HCT116 (cell line): ENCODE results near the gene EID2. TPM values are rescaled to one million over a fixed set of nuclear protein-coding genes. Genes with fewer than 3 reads are reported as not detected.

ENCODE experiments used
- ATAC-seq: fragments of 200-7000 bp; cut with Tn5 transposase; 2 replicates; pipeline ENCODE4 v1.9.1; 2020; ENCODE audit warnings: mild to moderate bottlenecking, moderate library complexity
- BruUV-seq: library from RNA; stranded (reverse); fragments of 400-500 nt; replicated peaks from 2 replicates; lab custom pipeline; 2021; lab: Mats Ljungman, UMichigan
- CTCF ChIA-PET: fragments of 300-600 bp; sonication (Branson Sonifier 250); formaldehyde crosslinking; loops from one replicate; lab custom pipeline; 2021; ENCODE audit warnings: antibody characterized with exemption; lab: Charles Lee
- POLR2A ChIA-PET: fragments of 300-600, 350-600 bp; sonication (Branson Sonifier 250); formaldehyde crosslinking; loops from one replicate; lab custom pipeline; 2021; ENCODE audit warnings: antibody characterized with exemption; lab: Charles Lee
- RAD21 ChIA-PET, 2 experiments: fragments of 300-600 bp; sonication (Branson Sonifier 250); formaldehyde crosslinking; loops; one replicate each; lab custom pipeline; 2023; ENCODE audit warnings: low total read pairs in 2 of 2; ENCODE audit not compliant: uncharacterized antibody in 2 of 2, unreplicated experiment in 2 of 2, low non-redundant PET in 1 of 2; lab: Charles Lee
- DNase-seq: peaks from one replicate; pipeline ENCODE4 v3.0.0-alpha.2; 2010; ENCODE audit warnings: low read depth, low spot score
- H2AFZ ChIP-seq: fragments of 200-600 bp; shearing (Covaris generic), sonication (generic); 2 replicates; pipeline ENCODE4 v1.6.1; 2017; ENCODE audit warnings: low read depth, mixed run types, mixed read lengths, antibody characterized with exemption, low read length; ENCODE audit not compliant: poor library complexity, severe bottlenecking
- H3K27ac ChIP-seq: 2 replicates; pipeline ENCODE4 v1.5.1; 2012; ENCODE audit warnings: low read depth, low read length
- H3K27me3 ChIP-seq: fragments of 200-600 bp; sonication (generic); 2 replicates; pipeline ENCODE4 v1.6.1; 2016; ENCODE audit warnings: mixed run types, low read length, mixed read lengths; ENCODE audit not compliant: insufficient read depth
- H3K36me3 ChIP-seq, 2 experiments: fragments of 200-500 bp in 1 of 2; fragments of 200-600 bp in 1 of 2; sonication (Bioruptor generic) in 1 of 2; sonication (generic) in 1 of 2; 2 replicates each; pipeline versions ENCODE4 v1.5.1 to v1.6.1; 2014 to 2016; ENCODE audit warnings: low read length in 2 of 2, inconsistent platforms in 1 of 2, mixed read lengths in 1 of 2, mixed run types in 1 of 2; ENCODE audit not compliant: insufficient read depth in 2 of 2, control insufficient read depth in 1 of 2
- H3K4me1 ChIP-seq, 2 experiments: fragments of 200-600 bp in 1 of 2; sonication (generic) in 1 of 2; 2 replicates each; pipeline versions ENCODE4 v1.5.1 to v1.6.1; 2012 to 2017; ENCODE audit warnings: low read length in 2 of 2, inconsistent platforms in 1 of 2, mild to moderate bottlenecking in 1 of 2, mixed read lengths in 1 of 2, mixed run types in 1 of 2, moderate library complexity in 1 of 2; ENCODE audit not compliant: insufficient read depth in 2 of 2, control insufficient read depth in 1 of 2
- H3K4me2 ChIP-seq: fragments of 200-600 bp; sonication (generic); 2 replicates; pipeline ENCODE4 v1.6.1; 2017; ENCODE audit warnings: mixed run types, low read length, mixed read lengths
- H3K4me3 ChIP-seq, 2 experiments: fragments of 200-600 bp in 1 of 2; sonication (generic) in 1 of 2; replicated peaks in 1 of 2; 2 replicates each; pipeline ENCODE4 v1.5.1; 2011 to 2016; ENCODE audit warnings: low read length in 2 of 2, control low read depth in 1 of 2, low read depth in 1 of 2, mild to moderate bottlenecking in 1 of 2, mixed read lengths in 1 of 2, mixed run types in 1 of 2
- H3K79me2 ChIP-seq: fragments of 200-600 bp; sonication (generic); 2 replicates; pipeline ENCODE4 v1.6.1; 2017; ENCODE audit warnings: mild to moderate bottlenecking, mixed run types, low read length, moderate library complexity, mixed read lengths; ENCODE audit not compliant: insufficient read depth
- H3K9ac ChIP-seq: fragments of 200-600 bp; sonication (generic); 2 replicates; pipeline ENCODE4 v1.6.1; 2016; ENCODE audit warnings: low read length, mixed read lengths
- H3K9me2 ChIP-seq: fragments of 200-600 bp; sonication (generic), shearing (Covaris generic); 2 replicates; pipeline ENCODE4 v1.6.1; 2017; ENCODE audit warnings: mixed run types, mild to moderate bottlenecking, moderate library complexity; ENCODE audit not compliant: insufficient read depth
- H3K9me3 ChIP-seq, 2 experiments: fragments of 200-500 bp in 1 of 2; fragments of 200-600 bp in 1 of 2; sonication (Bioruptor generic) in 1 of 2; sonication (generic) in 1 of 2; 2 replicates each; pipeline ENCODE4 v1.6.1; 2014 to 2017; ENCODE audit warnings: low read length in 2 of 2, mixed read lengths in 2 of 2, inconsistent platforms in 1 of 2, low read depth in 1 of 2, mild to moderate bottlenecking in 1 of 2, mixed run types in 1 of 2, moderate library complexity in 1 of 2; ENCODE audit not compliant: control insufficient read depth in 1 of 2, insufficient read depth in 1 of 2
- H4K20me1 ChIP-seq: fragments of 200-600 bp; sonication (generic), shearing (Covaris generic); 2 replicates; pipeline ENCODE4 v1.6.1; 2017; ENCODE audit warnings: mixed run types, mild to moderate bottlenecking, moderate library complexity; ENCODE audit not compliant: insufficient read depth
- CTCF ChIP-seq, 3 experiments: fragments of 200-600 bp in 1 of 3; sonication (generic) in 1 of 3; IDR thresholded peaks in 2 of 3; conservative IDR thresholded peaks in 1 of 3; 2 replicates each; pipeline ENCODE4 v1.5.1; 2012 to 2017; ENCODE audit warnings: low read depth in 2 of 3, low read length in 2 of 3, antibody characterized with exemption in 1 of 3, borderline replicate concordance in 1 of 3, control low read depth in 1 of 3, mild to moderate bottlenecking in 1 of 3, mixed read lengths in 1 of 3, mixed run types in 1 of 3, moderate library complexity in 1 of 3; ENCODE audit not compliant: insufficient read depth in 1 of 3
- EGR1 ChIP-seq: IDR thresholded peaks from 2 replicates; pipeline ENCODE4 v1.6.1; 2012; ENCODE audit warnings: low read depth
- ELF1 ChIP-seq: IDR thresholded peaks from 2 replicates; pipeline ENCODE4 v1.6.1; 2012; ENCODE audit warnings: low read depth, borderline replicate concordance
- EZH2phosphoT487 ChIP-seq: fragments of 200-600 bp; IDR thresholded peaks from 2 replicates; pipeline ENCODE4 v1.6.1; 2018; ENCODE audit warnings: antibody characterized with exemption, borderline replicate concordance
- TCF7L2 ChIP-seq: IDR thresholded peaks from 2 replicates; pipeline ENCODE4 v1.7.0; 2011; ENCODE audit warnings: borderline replicate concordance, inconsistent platforms; ENCODE audit not compliant: insufficient read depth, insufficient read length; ENCODE audit errors: extremely low read depth
- ZBTB33 ChIP-seq: IDR thresholded peaks from 2 replicates; pipeline ENCODE4 v1.6.1; 2011; ENCODE audit warnings: mild to moderate bottlenecking, low read length, moderate library complexity; ENCODE audit not compliant: insufficient replicate concordance; ENCODE audit errors: extremely low read depth
- ZFX ChIP-seq: fragments of 450-650 bp; IDR thresholded peaks from 2 replicates; pipeline ENCODE4 v1.6.1; 2017
- intact Hi-C: fragments of 100-400 bp; cut with micrococcal nuclease; formaldehyde crosslinking; loops from 2 replicates; pipeline ENCODE4 v1.10.0; 2022
- total RNA-seq: library from RNA; stranded (reverse); gene quantifications from one replicate; pipeline ENCODE4 v1.2.1, GENCODE V29; 2021; ENCODE audit not compliant: unreplicated experiment
- TF ChIP-seq, protein P1 (sequence below): IDR thresholded peaks from 2 replicates; pipeline ENCODE4 v1.6.1; 2012

Gene EID2
- total RNA-seq, 1 experiment from 2014 or later, result 11.7 TPM

DNA sequence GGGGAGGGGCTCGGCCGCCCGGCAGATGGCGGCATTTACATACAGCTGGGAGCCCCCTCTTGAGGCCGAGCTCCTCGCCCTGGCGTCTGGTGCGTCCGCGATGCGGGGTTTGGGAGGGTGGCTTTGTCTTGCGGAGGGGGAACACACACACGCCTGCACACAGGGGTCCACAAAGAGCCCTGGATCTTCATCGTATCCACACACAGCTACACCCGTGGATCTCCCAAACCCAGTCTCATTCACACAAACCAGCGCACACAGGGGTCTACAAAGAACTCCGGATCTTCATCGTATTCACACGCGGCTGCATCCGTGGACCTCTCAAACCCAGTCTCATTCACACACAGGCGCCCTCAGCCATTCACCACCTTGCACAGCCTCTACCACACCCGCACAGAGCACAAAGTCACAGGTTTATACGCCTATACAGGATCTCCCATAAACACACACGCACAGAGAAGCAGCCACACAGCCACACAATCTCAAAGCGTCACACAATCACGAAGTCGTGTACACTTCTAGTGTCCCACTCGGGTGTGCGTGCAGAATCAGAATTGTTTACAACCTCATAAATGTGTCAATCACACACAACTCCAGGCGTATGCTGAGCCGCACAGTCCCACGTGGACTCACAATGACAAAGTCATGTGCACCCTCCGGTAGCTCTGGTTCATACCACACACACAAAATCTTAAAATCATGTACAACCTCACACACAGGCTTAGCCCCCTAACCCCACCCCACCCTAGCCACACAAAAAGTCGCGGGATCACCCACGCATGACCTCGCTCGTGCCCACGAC, 41.8 kb downstream of the EID2 start:
- no peak for TF ChIP-seq EZH2phosphoT487
- TF ChIP-seq ZBTB33, result no peak
- TF ChIP-seq CTCF (IDR thresholded peaks at IDR 0.05 in 2 of 3, conservative IDR thresholded peaks at IDR 0.05 in 1 of 3; ENCODE audit: borderline replicate concordance in 1 of 3, insufficient read depth in 1 of 3, low read depth in 2 of 3, low read length in 2 of 3), result no peak
- no peak for TF ChIP-seq EGR1
- TF ChIP-seq ZFX, result no peak
- TF ChIP-seq TCF7L2, result no peak
- no peak for TF ChIP-seq ELF1
- TF ChIP-seq, protein P1, sequence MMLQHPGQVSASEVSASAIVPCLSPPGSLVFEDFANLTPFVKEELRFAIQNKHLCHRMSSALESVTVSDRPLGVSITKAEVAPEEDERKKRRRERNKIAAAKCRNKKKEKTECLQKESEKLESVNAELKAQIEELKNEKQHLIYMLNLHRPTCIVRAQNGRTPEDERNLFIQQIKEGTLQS, result no peak
- ChIA-PET RAD21 (no interaction called here), CTCF (no interaction called here), POLR2A (no interaction called here)
- ATAC-seq (no peak), DNase-seq (no peak)
- no peaks in the 10 kb centered on the region for H3K27me3 ChIP-seq
- no peaks in the 10 kb centered on the region for H3K9me3 ChIP-seq
- no peaks in the 10 kb centered on the region for H3K79me2 ChIP-seq
- no peaks in the 10 kb centered on the region for H3K9me2 ChIP-seq
- H3K27ac ChIP-seq, result no peak overlapping the region
- intact Hi-C loops, result no loop called here
- no peak overlapping the region for H3K9ac ChIP-seq
- peaks cover 0 to 5% of the 10 kb centered on the region in 2 experiments; a peak in 2 of 4 replicates for H3K4me1 ChIP-seq
- no peaks in the 10 kb centered on the region for H3K36me3 ChIP-seq
- H3K4me2 ChIP-seq, result no peak overlapping the region
- no peaks in the 10 kb centered on the region for H4K20me1 ChIP-seq
- BruUV-seq, result no TSS peak
- H3K4me3 ChIP-seq, result no peak overlapping the region
- H2AFZ ChIP-seq, result no peak overlapping the region
